Ishikawa (cell line): ENCODE data around the gene SLC24A4.

Source experiments
- EGR1 ChIP-seq: IDR thresholded peaks from 2 replicates; pipeline ENCODE4 v1.6.1; 2012
- EP300 ChIP-seq: IDR thresholded peaks from 2 replicates; pipeline ENCODE4 v1.6.1; 2012; ENCODE audit warnings: borderline replicate concordance
- NFIC ChIP-seq: IDR thresholded peaks from 2 replicates; pipeline ENCODE4 v1.6.1; 2012
- TAF1 ChIP-seq: IDR thresholded peaks from 2 replicates; pipeline ENCODE4 v1.6.1; 2012; ENCODE audit warnings: low read depth, mild to moderate bottlenecking
- TCF12 ChIP-seq: IDR thresholded peaks from 2 replicates; pipeline ENCODE4 v1.6.1; 2012; ENCODE audit warnings: low read depth
- YY1 ChIP-seq: IDR thresholded peaks from 2 replicates; pipeline ENCODE4 v1.6.1; 2012; ENCODE audit warnings: low read depth

DNA sequence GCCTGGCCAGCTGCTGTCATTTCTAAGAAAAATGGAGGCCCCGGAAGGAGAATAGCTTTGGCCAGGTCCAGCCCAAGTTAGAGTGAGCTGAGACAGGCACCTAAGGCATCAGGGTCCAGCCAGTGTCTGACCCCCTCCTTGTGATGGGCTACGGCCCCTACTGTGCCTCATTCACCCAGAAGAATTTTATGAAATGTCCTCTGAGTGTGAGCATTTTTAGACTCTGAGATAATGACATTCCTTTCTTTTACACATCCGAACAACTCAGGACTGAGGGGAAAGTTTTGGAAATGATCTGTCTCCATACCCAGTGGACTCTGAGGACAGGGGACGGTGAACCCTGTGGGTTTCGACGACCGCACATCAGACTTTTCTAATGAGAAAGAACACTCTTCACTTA lies 50.4 kb downstream of the SLC24A4 start:
- TF ChIP-seq NFIC (no peak), EGR1 (no peak), YY1 (no peak), EP300 (no peak), TAF1 (no peak), TCF12 (no peak)
